Peyer's patch (tissue), 4 donors: ENCODE data around the gene CENPX. TPM values are rescaled to one million over a fixed set of nuclear protein-coding genes. Genes with fewer than 3 reads are reported as not detected.

Experiments
- DNase-seq, 3 donors: peaks; one replicate each; pipeline ENCODE4 v3.0.0-alpha.2; 2017 to 2019
- H3K27ac ChIP-seq, 4 donors: fragments of 200-600 bp; sonication (generic); one replicate each; pipeline ENCODE4 v1.5.1; 2016 to 2019
- H3K27me3 ChIP-seq, 2 donors: fragments of 200-600 bp; sonication (generic); one replicate each; pipeline ENCODE4 v1.5.1; 2019
- H3K36me3 ChIP-seq, 3 donors: fragments of 200-600 bp; sonication (generic); one replicate each; pipeline ENCODE4 v1.5.1; 2016 to 2019
- H3K4me1 ChIP-seq, 4 donors: fragments of 200-600 bp; sonication (generic); one replicate each; pipeline ENCODE4 v1.5.1; 2016 to 2019
- H3K4me3 ChIP-seq, 4 donors: fragments of 200-600 bp; sonication (generic); 1 replicate in 3 of 4; 2 replicates in 1 of 4; pipeline ENCODE4 v1.5.1; 2016 to 2019; ENCODE audit warnings: mild to moderate bottlenecking in 1 of 4
- H3K9me3 ChIP-seq, 4 donors: fragments of 200-600 bp; sonication (generic); one replicate each; pipeline ENCODE4 v1.5.1; 2016 to 2019; ENCODE audit warnings: mild to moderate bottlenecking in 1 of 4
- CTCF ChIP-seq, 6 experiments: fragments of 450-650 bp in 4 of 6; fragments of 200-600 bp in 2 of 6; sonication (generic) in 1 of 6; IDR thresholded peaks; one replicate each; pipeline ENCODE4 v1.5.1; 2017 to 2019; ENCODE audit warnings: antibody characterized with exemption in 6 of 6, mild to moderate bottlenecking in 3 of 6, moderate library complexity in 1 of 6
- POLR2A ChIP-seq, 2 donors: fragments of 450-650 bp; IDR thresholded peaks; one replicate each; pipeline ENCODE4 v1.5.1; 2017; ENCODE audit warnings: antibody characterized with exemption in 2 of 2, mild to moderate bottlenecking in 2 of 2, moderate library complexity in 2 of 2
- total RNA-seq, 4 donors: library from RNA; depleted of rRNA; stranded (reverse); fragments of >200 nt; gene quantifications; one replicate each; pipeline ENCODE4 v1.1.0, GENCODE V29; 2016

CENPX gene
- total RNA-seq, 4 donors from 2014 or later, result 49.1 to 123 (median 91.8) TPM

GRCh38 chr17:82018989-82019689 lies 3.5 kb downstream of the CENPX start:
- H3K27ac ChIP-seq, result no peak overlapping the region
- no peak for DNase-seq
- H3K36me3 ChIP-seq, result peaks cover 0 to 14% (median 0%) of the 10 kb centered on the region in 3 donors
- H3K4me3 ChIP-seq, result no peak overlapping the region
- no peaks in the 10 kb centered on the region for H3K9me3 ChIP-seq
- no peaks in the 10 kb centered on the region for H3K27me3 ChIP-seq
- peaks cover 3 to 31% (median 19%) of the 10 kb centered on the region in 4 donors for H3K4me1 ChIP-seq
- no peak for TF ChIP-seq CTCF (IDR thresholded peaks at IDR 0.05)
- no peak for TF ChIP-seq POLR2A (IDR thresholded peaks at IDR 0.05)

- H3K36me3 ChIP-seq, result peaks cover 0 to 14% (median 0%) of the 10 kb centered on the region in 3 donors
- H3K4me1 ChIP-seq, result peaks cover 0 to 26% (median 14%) of the 10 kb centered on the region in 4 donors
- no peak overlapping the region for H3K27ac ChIP-seq
- H3K4me3 ChIP-seq, result no peak overlapping the region
- H3K9me3 ChIP-seq, result no peaks in the 10 kb centered on the region
- TF ChIP-seq CTCF (IDR thresholded peaks at IDR 0.05) (no peak), POLR2A (IDR thresholded peaks at IDR 0.05) (no peak)
- DNase-seq, result no peak
- no peaks in the 10 kb centered on the region for H3K27me3 ChIP-seq
Observed at GRCh38 chr17:82018152-82018988, 4.3 kb downstream of the CENPX start.

- H3K27ac ChIP-seq, result no peak overlapping the region
- no peaks in the 10 kb centered on the region for H3K9me3 ChIP-seq
- TF ChIP-seq POLR2A (IDR thresholded peaks at IDR 0.05) (no peak), CTCF (IDR thresholded peaks at IDR 0.05) (no peak)
- H3K4me3 ChIP-seq, result no peak overlapping the region
- peaks cover 0 to 14% (median 0%) of the 10 kb centered on the region in 3 donors for H3K36me3 ChIP-seq
- DNase-seq, result no peak
- H3K4me1 ChIP-seq, result peaks cover 0 to 26% (median 14%) of the 10 kb centered on the region in 4 donors
- no peaks in the 10 kb centered on the region for H3K27me3 ChIP-seq
Observed at GRCh38 chr17:82017612-82018151, 5.0 kb downstream of the CENPX start.

- peaks cover 0 to 23% (median 10%) of the 10 kb centered on the region in 4 donors for H3K4me1 ChIP-seq
- H3K9me3 ChIP-seq, result no peaks in the 10 kb centered on the region
- no peaks in the 10 kb centered on the region for H3K27me3 ChIP-seq
- H3K27ac ChIP-seq, result no peak overlapping the region
- TF ChIP-seq POLR2A (IDR thresholded peaks at IDR 0.05) (no peak), CTCF (IDR thresholded peaks at IDR 0.05) (no peak)
- H3K36me3 ChIP-seq, result peaks cover 0 to 14% (median 0%) of the 10 kb centered on the region in 3 donors
- H3K4me3 ChIP-seq, result no peak overlapping the region
- DNase-seq, result no peak
Observed at GRCh38 chr17:82016875-82017459, 5.7 kb downstream of the CENPX start.

GRCh38 chr17:82016061-82016874 lies 6.4 kb downstream of the CENPX start:
- H3K27ac ChIP-seq, result no peak overlapping the region
- H3K4me3 ChIP-seq, result no peak overlapping the region
- H3K36me3 ChIP-seq, result peaks cover 0 to 14% (median 0%) of the 10 kb centered on the region in 3 donors
- no peak for DNase-seq
- TF ChIP-seq CTCF (IDR thresholded peaks at IDR 0.05) (no peak), POLR2A (IDR thresholded peaks at IDR 0.05) (no peak)
- no peaks in the 10 kb centered on the region for H3K9me3 ChIP-seq
- H3K27me3 ChIP-seq, result no peaks in the 10 kb centered on the region
- peaks cover 0 to 16% (median 3%) of the 10 kb centered on the region in 4 donors for H3K4me1 ChIP-seq
